SU-DHL-6 (cell line): ENCODE results near the gene RAB11FIP3.
"Not testable (repeated sequence)": the region's sequence is repeated elsewhere in the genome, so short reads cannot be mapped to it uniquely, and the experiment has no call there.

Experiments
- H2AFZ ChIP-seq: fragments of 200-600 bp; sonication (generic); 2 replicates; pipeline ENCODE4 v1.6.1; 2014; ENCODE audit warnings: low read depth, mild to moderate bottlenecking, moderate library complexity, mixed read lengths, antibody characterized with exemption, low read length; ENCODE audit not compliant: severe bottlenecking
- H3F3A ChIP-seq: fragments of 200-600 bp; shearing (Covaris generic); 2 replicates; pipeline ENCODE4 v1.6.0; 2016; ENCODE audit warnings: antibody characterized with exemption, mild to moderate bottlenecking; ENCODE audit not compliant: insufficient read depth
- H3K27ac ChIP-seq: fragments of 200-600 bp; sonication (generic); 2 replicates; pipeline ENCODE4 v1.5.1; 2016; ENCODE audit warnings: low read depth, mild to moderate bottlenecking, low read length, moderate library complexity, mixed read lengths
- H3K27me3 ChIP-seq: fragments of 200-600 bp; sonication (generic), shearing (Covaris generic); 2 replicates; pipeline ENCODE4 v1.6.0; 2014; ENCODE audit warnings: mild to moderate bottlenecking, low read length
- H3K36me3 ChIP-seq: fragments of 200-600 bp; sonication (generic); 2 replicates; pipeline ENCODE4 v1.6.1; 2014; ENCODE audit warnings: mild to moderate bottlenecking, low read length, mixed read lengths
- H3K4me2 ChIP-seq: fragments of 300-600, 200-600 bp; shearing (Covaris generic), sonication (generic); 2 replicates; pipeline ENCODE4 v1.6.0; 2014; ENCODE audit warnings: low read length, low read depth, mild to moderate bottlenecking; ENCODE audit not compliant: poor library complexity, severe bottlenecking
- H3K4me3 ChIP-seq: fragments of 200-600 bp; sonication (generic); 2 replicates; pipeline ENCODE4 v1.5.1; 2014; ENCODE audit warnings: antibody characterized with exemption, low read length, mild to moderate bottlenecking, mixed read lengths; ENCODE audit not compliant: insufficient read depth, poor library complexity, severe bottlenecking
- H3K79me2 ChIP-seq: fragments of 200-600 bp; sonication (generic); 2 replicates; pipeline ENCODE4 v1.6.1; 2014; ENCODE audit warnings: mild to moderate bottlenecking, low read length, moderate library complexity; ENCODE audit not compliant: insufficient read depth
- H3K9ac ChIP-seq: fragments of 200-600 bp; sonication (generic); 2 replicates; pipeline ENCODE4 v1.7.0; 2014; ENCODE audit warnings: mild to moderate bottlenecking, low read length
- H3K9me2 ChIP-seq: fragments of 200-600 bp; sonication (generic); replicated peaks from 2 replicates; pipeline ENCODE4 v1.6.1; 2014; ENCODE audit warnings: low read length; ENCODE audit not compliant: insufficient read depth
- H3K9me3 ChIP-seq: fragments of 200-600 bp; sonication (generic); 2 replicates; pipeline ENCODE4 v1.6.1; 2014; ENCODE audit warnings: low read length, mixed read lengths; ENCODE audit not compliant: insufficient read depth
- H4K20me1 ChIP-seq: fragments of 200-600 bp; sonication (generic); 2 replicates; pipeline ENCODE4 v1.6.1; 2014; ENCODE audit warnings: low read depth, mild to moderate bottlenecking, antibody characterized with exemption, low read length, moderate library complexity, mixed read lengths
- CTCF ChIP-seq: fragments of 200-600 bp; sonication (generic); IDR thresholded peaks from one replicate; pipeline ENCODE4 v1.5.1; 2017; ENCODE audit warnings: antibody characterized with exemption, mild to moderate bottlenecking, low read length, moderate library complexity; ENCODE audit not compliant: insufficient read depth, poor library complexity, severe bottlenecking
- EZH2phosphoT487 ChIP-seq: fragments of 200-600 bp; sonication (generic), shearing (Covaris generic); conservative IDR thresholded peaks from 2 replicates; pipeline ENCODE4 v1.6.1; 2018; ENCODE audit warnings: mild to moderate bottlenecking, antibody characterized with exemption, low read length, moderate library complexity, mixed read lengths

RAB11FIP3 gene

GRCh38 chr16:460787-461186 lies 35.3 kb downstream of the RAB11FIP3 start:
- H3K9me2 ChIP-seq = no peaks in the 10 kb centered on the region
- no peak overlapping the region for H3K4me2 ChIP-seq
- TF ChIP-seq CTCF (no peak), EZH2phosphoT487 (no peak)
- H3K4me3 ChIP-seq = no peak overlapping the region
- H2AFZ ChIP-seq = no peak overlapping the region
- no peak overlapping the region for H3K27ac ChIP-seq
- H3F3A ChIP-seq = no peaks in the 10 kb centered on the region
- H3K9me3 ChIP-seq = no peaks in the 10 kb centered on the region
- H3K9ac ChIP-seq = no peak overlapping the region
- H4K20me1 ChIP-seq = no peaks in the 10 kb centered on the region
- H3K79me2 ChIP-seq = no peaks in the 10 kb centered on the region
- H3K27me3 ChIP-seq = no peaks in the 10 kb centered on the region
- no peaks in the 10 kb centered on the region for H3K36me3 ChIP-seq

- TF ChIP-seq EZH2phosphoT487 (no peak), CTCF (no peak)
- H4K20me1 ChIP-seq = no peaks in the 10 kb centered on the region
Observed at GRCh38 chr16:463071-463470, 37.6 kb downstream of the RAB11FIP3 start.

GRCh38 chr16:466651-467050 lies 41.2 kb downstream of the RAB11FIP3 start:
- Histone ChIP-seq H3K9me3 (no peaks in the 10 kb centered on the region), H4K20me1 (no peaks in the 10 kb centered on the region), H2AFZ (no peak overlapping the region), H3K9ac (no peak overlapping the region), H3F3A (no peaks in the 10 kb centered on the region), H3K4me3 (no peak overlapping the region), H3K36me3 (no peaks in the 10 kb centered on the region), H3K27me3 (no peaks in the 10 kb centered on the region), H3K4me2 (no peak overlapping the region), H3K79me2 (no peaks in the 10 kb centered on the region), H3K9me2 (no peaks in the 10 kb centered on the region), H3K27ac (no peak overlapping the region)
- TF ChIP-seq EZH2phosphoT487 = no peak
- no peak for TF ChIP-seq CTCF

More at GRCh38 chr16:463071-463470, 37.6 kb downstream of the RAB11FIP3 start:
- no peaks in the 10 kb centered on the region for H3K27me3 ChIP-seq
- H3K9me3 ChIP-seq = no peaks in the 10 kb centered on the region
- H3K4me2 ChIP-seq = no peak overlapping the region
- no peak overlapping the region for H3K27ac ChIP-seq
- no peaks in the 10 kb centered on the region for H3K9me2 ChIP-seq
- no peak overlapping the region for H3K4me3 ChIP-seq
- H3K9ac ChIP-seq = no peak overlapping the region
- no peaks in the 10 kb centered on the region for H3K79me2 ChIP-seq
- H2AFZ ChIP-seq = no peak overlapping the region
- H3K36me3 ChIP-seq = no peaks in the 10 kb centered on the region
- H3F3A ChIP-seq = no peaks in the 10 kb centered on the region

- H2AFZ ChIP-seq, H3K9ac ChIP-seq, H3K79me2 ChIP-seq, H4K20me1 ChIP-seq, H3F3A ChIP-seq, H3K27ac ChIP-seq, H3K9me3 ChIP-seq, H3K36me3 ChIP-seq, H3K4me3 ChIP-seq, H3K9me2 ChIP-seq, H3K27me3 ChIP-seq, H3K4me2 ChIP-seq: not testable (repeated sequence)
Observed at GRCh38 chr16:467249-467871, 41.9 kb downstream of the RAB11FIP3 start.
